ENCODE results near the gene PRSS57.
"Not testable (repeated sequence)": the region's sequence is repeated elsewhere in the genome, so short reads cannot be mapped to it uniquely, and the experiment has no call there.

PRSS57 gene

GRCh38 chr19:695352-695949, at the start of gene PRSS57:
Gene PRSS57, minus strand, starts transcription at chr19:695452. Its CDS starts 22 bp downstream, at chr19:695430.
- FAIRE-seq (no peak), DNase-seq (ENCODE audit: low spot score) (no peak)

GRCh38 chr19:743168-743687, 48.0 kb upstream of the PRSS57 start:
- FAIRE-seq (no peak), DNase-seq (ENCODE audit: low spot score) (peak; percentile 50)

- no peak for FAIRE-seq
- DNase-seq (ENCODE audit: low spot score): no peak
Measured at GRCh38 chr19:742540-743075, 47.4 kb upstream of the PRSS57 start.

GRCh38 chr19:741506-742131, 46.4 kb upstream of the PRSS57 start:
- FAIRE-seq (no peak), DNase-seq (ENCODE audit: low spot score) (no peak)

- not testable (repeated sequence) for FAIRE-seq; DNase-seq (ENCODE audit: low spot score)
Measured at GRCh38 chr19:740816-741505, 45.7 kb upstream of the PRSS57 start.

GRCh38 chr19:739998-740715, 44.9 kb upstream of the PRSS57 start:
- DNase-seq (ENCODE audit: low spot score): no peak
- no peak for FAIRE-seq

GRCh38 chr19:738509-739128, 43.4 kb upstream of the PRSS57 start:
- DNase-seq (ENCODE audit: low spot score) (no peak), FAIRE-seq (no peak)

GRCh38 chr19:737591-738093, 42.4 kb upstream of the PRSS57 start:
- FAIRE-seq: peak; percentile 53
- peak; percentile 51 for DNase-seq (ENCODE audit: low spot score)

- DNase-seq (ENCODE audit: low spot score) (no peak), FAIRE-seq (no peak)
Measured at GRCh38 chr19:736125-736524, 40.9 kb upstream of the PRSS57 start.

GRCh38 chr19:734716-735115, 39.5 kb upstream of the PRSS57 start:
- FAIRE-seq (no peak), DNase-seq (ENCODE audit: low spot score) (no peak)

- FAIRE-seq (no peak), DNase-seq (ENCODE audit: low spot score) (no peak)
Measured at GRCh38 chr19:732148-733069, 37.2 kb upstream of the PRSS57 start.

GRCh38 chr19:731000-731399, 35.7 kb upstream of the PRSS57 start:
- DNase-seq (ENCODE audit: low spot score) (no peak), FAIRE-seq (no peak)

- DNase-seq (ENCODE audit: low spot score) (no peak), FAIRE-seq (no peak)
Measured at GRCh38 chr19:729965-730668, 34.9 kb upstream of the PRSS57 start.

GRCh38 chr19:729564-729963, 34.3 kb upstream of the PRSS57 start:
- not testable (repeated sequence) for DNase-seq (ENCODE audit: low spot score); FAIRE-seq

- DNase-seq (ENCODE audit: low spot score) (no peak), FAIRE-seq (no peak)
Measured at GRCh38 chr19:728011-728410, 32.8 kb upstream of the PRSS57 start.

GRCh38 chr19:726993-727956, 32.0 kb upstream of the PRSS57 start:
- FAIRE-seq: no peak
- DNase-seq (ENCODE audit: low spot score): no peak

- FAIRE-seq (no peak), DNase-seq (ENCODE audit: low spot score) (no peak)
Measured at GRCh38 chr19:725461-726089, 30.3 kb upstream of the PRSS57 start.

Data from urothelium cell line (cell line).